ENCODE results near the gene RBL1.

Gene RBL1

DNA sequence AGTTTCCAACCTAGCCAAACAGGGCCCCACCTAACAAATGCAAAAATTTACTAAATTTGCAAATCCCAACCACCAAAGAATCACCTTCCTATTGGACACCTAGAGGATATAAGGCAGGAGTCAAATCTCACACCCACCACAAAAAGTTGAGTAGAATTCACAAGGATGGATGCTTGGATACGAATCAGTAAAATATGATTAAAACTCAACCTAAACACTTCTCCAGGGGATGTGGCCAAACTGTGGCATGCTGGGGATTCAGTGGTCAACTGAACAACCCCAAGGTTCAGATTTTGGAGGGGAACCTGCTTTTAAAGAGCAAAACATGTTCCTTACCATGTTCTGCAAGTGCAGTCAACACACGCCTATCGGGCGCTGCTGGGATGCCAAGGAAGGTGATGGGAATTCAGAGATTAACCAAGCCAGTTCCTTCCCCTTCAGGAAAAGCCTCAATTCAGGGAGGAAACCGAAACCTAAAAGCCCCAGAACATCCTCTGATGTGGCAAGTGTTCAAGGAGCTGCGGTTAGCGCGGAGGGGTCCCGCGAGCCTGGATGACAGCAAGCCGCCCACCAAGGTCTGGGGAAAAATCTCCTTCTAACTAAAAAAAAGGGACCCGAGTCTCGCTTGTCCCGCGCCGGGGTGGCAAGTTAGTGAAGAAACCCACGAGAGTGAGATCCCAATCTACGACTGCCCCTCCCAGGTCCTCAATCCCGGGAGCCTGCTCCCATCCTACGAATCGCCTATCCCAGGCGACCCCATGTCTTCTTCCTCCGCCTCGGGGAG is 145.2 kb downstream of the RBL1 start:
- peak; percentile 21 for DNase-seq

All from activated naive CD4-positive, alpha-beta T cell treated with anti-CD3 and anti-CD28 coated beads, Interleukin-2, amount 50 U/mL, for 16 hours (primary cell).